H1 (cell line): Measurements from ENCODE around the gene BEST1. TPM values are rescaled to one million over a fixed set of nuclear protein-coding genes. Genes with fewer than 3 reads are reported as not detected.

ENCODE experiments used
- CTCF ChIA-PET: fragments of 300-600 bp; sonication (Branson Sonifier 250); formaldehyde crosslinking; loops from one replicate; lab custom pipeline; 2021; ENCODE audit not compliant: partially characterized antibody; lab: Charles Lee
- POLR2A ChIA-PET: fragments of 300-600 bp; sonication (Branson Sonifier 250); formaldehyde crosslinking; loops from one replicate; lab custom pipeline; 2021; ENCODE audit warnings: inconsistent platforms; ENCODE audit not compliant: partially characterized antibody; lab: Charles Lee
- DNase-seq, 2 experiments: peaks; one replicate each; pipeline versions ENCODE4 v3.0.0 to v3.0.0-alpha.2; 2010 to 2022; ENCODE audit warnings: low spot score in 2 of 2, low read depth in 1 of 2, mixed read lengths in 1 of 2
- FAIRE-seq: peaks from 2 replicates; lab custom pipeline; 2011; peaks lifted over from hg19 to GRCh38; lab: Jason Lieb, UNC
- H2AFZ ChIP-seq: 2 replicates; pipeline ENCODE4 v1.8.1; 2012; ENCODE audit warnings: low read length, inconsistent platforms
- H2AK5ac ChIP-seq: 2 replicates; pipeline ENCODE4 v1.6.1; 2013; ENCODE audit warnings: low read depth, low read length
- H2BK120ac ChIP-seq: replicated peaks from 2 replicates; pipeline ENCODE3; 2013; ENCODE audit warnings: low read depth, low read length, inconsistent platforms
- H2BK12ac ChIP-seq: 2 replicates; pipeline ENCODE4 v1.6.1; 2013; ENCODE audit warnings: low read depth, low read length
- H2BK15ac ChIP-seq: 2 replicates; pipeline ENCODE4 v1.6.1; 2013; ENCODE audit warnings: low read length
- H2BK20ac ChIP-seq: 2 replicates; pipeline ENCODE4 v1.6.1; 2013; ENCODE audit warnings: low read length
- H2BK5ac ChIP-seq: 2 replicates; pipeline ENCODE4 v1.6.1; 2013; ENCODE audit warnings: low read depth, low read length
- H3K14ac ChIP-seq: 2 replicates; pipeline ENCODE4 v1.6.1; 2013; ENCODE audit warnings: inconsistent platforms; ENCODE audit not compliant: insufficient read length
- H3K18ac ChIP-seq: 2 replicates; pipeline ENCODE4 v1.6.1; 2013; ENCODE audit warnings: low read length; ENCODE audit errors: extremely low read depth
- H3K23ac ChIP-seq: 2 replicates; pipeline ENCODE4 v1.6.1; 2013; ENCODE audit warnings: inconsistent platforms; ENCODE audit not compliant: insufficient read length
- H3K23me2 ChIP-seq: 2 replicates; pipeline ENCODE4 v1.6.1; 2013; ENCODE audit warnings: low read depth, low read length
- H3K27ac ChIP-seq: 2 replicates; pipeline ENCODE4 v1.6.1; 2011; ENCODE audit warnings: low read depth, low read length, inconsistent platforms
- H3K27me3 ChIP-seq, 4 experiments: replicated peaks in 1 of 4; 1 replicate in 1 of 4; 2 replicates in 3 of 4; pipeline versions ENCODE4 v1.6.1 to v1.8.1; 2011 to 2013; ENCODE audit warnings: low read length in 3 of 4, mild to moderate bottlenecking in 3 of 4, inconsistent platforms in 2 of 4, mixed read lengths in 2 of 4, moderate library complexity in 1 of 4; ENCODE audit not compliant: control insufficient read depth in 3 of 4, insufficient read depth in 3 of 4; ENCODE audit errors: extremely low read depth in 1 of 4
- H3K36me3 ChIP-seq, 4 experiments: 2 replicates each; pipeline versions ENCODE4 v1.6.1 to v1.8.1; 2011 to 2013; ENCODE audit warnings: mild to moderate bottlenecking in 4 of 4, low read length in 3 of 4, moderate library complexity in 2 of 4, control low read depth in 1 of 4, inconsistent platforms in 1 of 4; ENCODE audit not compliant: insufficient read depth in 4 of 4, control insufficient read depth in 2 of 4
- H3K4ac ChIP-seq: replicated peaks from 2 replicates; pipeline ENCODE3; 2013; ENCODE audit warnings: low read length, low read depth, mixed read lengths, inconsistent platforms; ENCODE audit not compliant: insufficient read length
- H3K4me1 ChIP-seq, 4 experiments: replicated peaks in 1 of 4; 1 replicate in 1 of 4; 2 replicates in 3 of 4; pipeline versions ENCODE4 v1.6.1 to v1.8.1; 2011 to 2013; ENCODE audit warnings: low read length in 3 of 4, inconsistent platforms in 2 of 4, mixed read lengths in 1 of 4; ENCODE audit not compliant: insufficient read depth in 4 of 4, control insufficient read depth in 3 of 4
- H3K4me2 ChIP-seq, 2 experiments: 2 replicates each; pipeline versions ENCODE4 v1.6.1 to v1.8.1; 2011 to 2013; ENCODE audit warnings: low read depth in 2 of 2, low read length in 2 of 2, control low read depth in 1 of 2, inconsistent platforms in 1 of 2, mild to moderate bottlenecking in 1 of 2; ENCODE audit not compliant: insufficient read depth in 1 of 2
- H3K4me3 ChIP-seq, 4 experiments: fragments of 200-600, 300-600 bp in 1 of 4; sonication (generic), shearing (Covaris generic), sonication (Bioruptor Twin) in 1 of 4; 2 replicates each; pipeline versions ENCODE4 v1.5.1 to v1.8.1; 2011 to 2016; ENCODE audit warnings: low read length in 4 of 4, low read depth in 3 of 4, control low read depth in 2 of 4, inconsistent platforms in 2 of 4, mild to moderate bottlenecking in 2 of 4, mixed read lengths in 1 of 4, moderate library complexity in 1 of 4; ENCODE audit not compliant: insufficient read depth in 2 of 4; ENCODE audit errors: extremely low read depth in 1 of 4
- H3K56ac ChIP-seq: replicated peaks from 2 replicates; pipeline ENCODE3; 2013; ENCODE audit warnings: low read depth, mild to moderate bottlenecking, mixed read lengths, low read length, inconsistent platforms; ENCODE audit not compliant: insufficient read length
- H3K79me1 ChIP-seq: 2 replicates; pipeline ENCODE4 v1.6.1; 2013; ENCODE audit warnings: low read depth, low read length, control low read depth
- H3K79me2 ChIP-seq, 2 experiments: 2 replicates each; pipeline versions ENCODE4 v1.6.1 to v1.8.1; 2012 to 2013; ENCODE audit warnings: low read length in 2 of 2, mild to moderate bottlenecking in 2 of 2, inconsistent platforms in 1 of 2; ENCODE audit not compliant: insufficient read depth in 2 of 2, control insufficient read depth in 1 of 2
- H3K9ac ChIP-seq, 4 experiments: replicated peaks in 1 of 4; 1 replicate in 1 of 4; 2 replicates in 3 of 4; pipeline versions ENCODE4 v1.6.1 to v1.8.1; 2011 to 2013; ENCODE audit warnings: low read depth in 3 of 4, low read length in 3 of 4, control low read depth in 2 of 4, mild to moderate bottlenecking in 2 of 4, moderate library complexity in 2 of 4, inconsistent platforms in 1 of 4; ENCODE audit errors: extremely low read depth in 1 of 4
- H3K9me3 ChIP-seq, 2 experiments: 2 replicates each; pipeline versions ENCODE4 v1.6.1 to v1.8.1; 2012 to 2013; ENCODE audit warnings: mild to moderate bottlenecking in 2 of 2, moderate library complexity in 2 of 2, control low read depth in 1 of 2, inconsistent platforms in 1 of 2, low read depth in 1 of 2, low read length in 1 of 2, mixed read lengths in 1 of 2; ENCODE audit not compliant: insufficient read depth in 2 of 2
- H4K20me1 ChIP-seq, 2 experiments: replicated peaks in 1 of 2; 2 replicates each; pipeline versions ENCODE3 to v1.8.1; 2011 to 2013; ENCODE audit warnings: inconsistent platforms in 2 of 2, low read length in 2 of 2, mild to moderate bottlenecking in 1 of 2; ENCODE audit not compliant: insufficient read depth in 2 of 2, control insufficient read depth in 1 of 2
- H4K5ac ChIP-seq: 2 replicates; pipeline ENCODE4 v1.6.1; 2013; ENCODE audit warnings: low read length, low read depth, mixed read lengths, inconsistent platforms; ENCODE audit not compliant: insufficient read length
- H4K8ac ChIP-seq: 2 replicates; pipeline ENCODE4 v1.8.0; 2013; ENCODE audit warnings: mild to moderate bottlenecking, moderate library complexity, low read length, inconsistent platforms; ENCODE audit not compliant: insufficient read depth; ENCODE audit errors: extremely low read depth
- H4K91ac ChIP-seq: replicated peaks from 2 replicates; pipeline ENCODE3; 2013; ENCODE audit warnings: low read length, mixed read lengths, inconsistent platforms; ENCODE audit not compliant: insufficient read length
- BCL11A ChIP-seq, 2 experiments: IDR thresholded peaks; one replicate each; pipeline ENCODE4 v1.6.1; 2011; ENCODE audit warnings: low read depth in 2 of 2, low read length in 2 of 2, mild to moderate bottlenecking in 2 of 2
- CBX5 ChIP-seq: fragments of 300-800, 300-1000 bp; sonication (generic); IDR thresholded peaks from 2 replicates; pipeline ENCODE4 v1.7.1; 2016; ENCODE audit warnings: antibody characterized with exemption, low read length, low read depth
- CREB1 ChIP-seq: IDR thresholded peaks from 2 replicates; pipeline ENCODE4 v1.6.1; 2012; ENCODE audit warnings: inconsistent platforms
- PHF8 ChIP-seq: fragments of 200-600 bp; sonication (generic); conservative IDR thresholded peaks from 2 replicates; pipeline ENCODE4 v1.7.1; 2012; ENCODE audit warnings: low read depth, mild to moderate bottlenecking, inconsistent platforms, low read length, moderate library complexity
- WGBS, 2 experiments: shearing (Covaris generic) in 1 of 2; methylation state at CpG; one replicate each; pipeline versions ENCODE4 v1.1.6 to v1.1.7; 2013 to 2015; ENCODE audit warnings: low lambda C conversion rate in 2 of 2, mixed read lengths in 2 of 2, inconsistent platforms in 1 of 2, low coverage in 1 of 2, missing lambda C conversion rate in 1 of 2; ENCODE audit not compliant: insufficient replicate concordance in 2 of 2, insufficient coverage in 1 of 2, insufficient read length in 1 of 2; ENCODE audit errors: extremely low coverage in 1 of 2, missing lambda C conversion rate in 1 of 2; 5-methylcytosine and 5-hydroxymethylcytosine counted together
- polyA plus RNA-seq, 7 experiments: library from polyadenylated mRNA; depleted of rRNA in 3 of 7; stranded (reverse) in 5 of 7; unstranded in 2 of 7; fragments of >200 nt in 5 of 7; fragments of 200-250 nt in 2 of 7; gene quantifications; 1 replicate in 5 of 7; 2 replicates in 1 of 7; 4 replicates in 1 of 7; pipeline versions ENCODE4 v1.2.1 to v1.2.3, GENCODE V29; 2011 to 2013; ENCODE audit warnings: missing spikeins in 2 of 7, mixed read lengths in 2 of 7
- total RNA-seq: library from RNA; stranded (reverse); fragmentation: NEBNext Ultra II Directional; extraction: Animal tissue kit (Norgen Biotek cat#: 25700); gene quantifications from 2 replicates; pipeline ENCODE4 v1.2.1, GENCODE V29; 2021

Gene BEST1
- total and polyA plus RNA-seq, 2 of the 8 experiments (the other 6 are each of a cell fraction or from before 2014, with no cell fraction given): 0.22 to 0.62 TPM

DNA sequence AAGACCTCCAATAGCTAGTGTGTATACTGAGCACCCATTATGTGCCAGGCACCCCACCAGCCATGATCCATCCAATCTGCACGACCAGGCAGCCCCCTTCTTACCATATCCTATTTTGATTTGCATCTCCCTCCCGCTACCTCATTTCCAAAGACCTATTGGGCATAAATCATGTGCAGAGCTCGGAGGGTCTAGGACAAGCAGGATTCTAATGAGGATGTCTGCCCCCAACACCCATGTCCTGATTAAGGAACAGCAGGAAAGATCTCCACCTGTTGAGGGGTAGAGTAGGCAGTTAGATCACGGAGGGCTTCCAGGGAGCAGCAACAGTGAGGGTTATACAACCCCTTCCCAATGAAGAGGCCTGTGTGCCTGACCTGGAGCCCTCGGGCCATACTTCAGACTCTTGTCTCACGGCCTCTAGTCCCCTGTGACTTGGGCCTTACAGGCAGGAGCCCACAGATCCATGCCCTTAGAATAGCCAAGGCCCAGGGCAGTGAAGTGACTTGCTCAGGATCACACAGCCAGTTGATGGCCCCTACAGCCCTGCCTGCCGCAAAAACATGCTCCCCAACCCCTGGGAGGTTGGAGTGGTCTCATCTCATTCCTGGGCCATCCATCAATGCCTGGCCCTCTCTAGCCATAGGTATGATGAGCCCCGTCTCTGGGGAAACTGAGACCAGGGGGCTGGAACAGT, 36.3 kb upstream of the BEST1 start:
- Histone ChIP-seq H2BK120ac (no peak overlapping the region), H2AFZ (no peak overlapping the region), H4K5ac (no peak overlapping the region), H3K14ac (no peak overlapping the region), H3K9me3 (no peaks in the 10 kb centered on the region), H2BK20ac (no peak overlapping the region), H3K23me2 (peaks cover 7% of the 10 kb centered on the region; the same call in 1 of the 2 replicates), H2AK5ac (no peak overlapping the region), H3K18ac (no peak overlapping the region), H3K9ac (no peak overlapping the region), H3K4me1 (peaks cover 0 to 19% (median 8%) of the 10 kb centered on the region in 4 experiments; a peak in 6 of 7 replicates), H2BK12ac (no peak overlapping the region), H4K8ac (peak overlapping the region; percentile 11; the same call in 1 of the 2 replicates), H3K4ac (no peak overlapping the region), H3K27ac (no peak overlapping the region), H2BK5ac (no peak overlapping the region; the same call in 1 of the 2 replicates), H2BK15ac (no peak overlapping the region), H3K4me2 (no peak overlapping the region), H3K56ac (no peak overlapping the region), H3K23ac (no peak overlapping the region), H3K4me3 (no peak overlapping the region), H4K91ac (no peak overlapping the region), H3K79me1 (no peaks in the 10 kb centered on the region), H3K27me3 (peaks cover 0 to 22% (median 18%) of the 10 kb centered on the region in 4 experiments; a peak in 6 of 7 replicates), H3K79me2 (no peaks in the 10 kb centered on the region), H4K20me1 (no peaks in the 10 kb centered on the region), H3K36me3 (no peaks in the 10 kb centered on the region)
- TF ChIP-seq CREB1 (no peak), PHF8 (no peak), BCL11A (IDR thresholded peaks at IDR 0.05; ENCODE audit: low read depth in 2 of 2, low read length in 2 of 2) (no peak), CBX5 (no peak)
- ChIA-PET CTCF (interaction anchor here (1.3 to 11.1 kb wide), 5 partner anchors 10 to 194 kb away, joined by 3 to 202 read pairs (median 10); no protein-coding TSS in a partner anchor), POLR2A (interaction anchor here (0.7 to 1.9 kb wide), 4 partner anchors 9 to 54 kb away, joined by 3 to 8 read pairs (median 4); partner anchors contain the start of gene FTH1)
- WGBS, 2 experiments: 80% methylated on average over 8 of the region's 8 CpGs; no CpG with 5 or more reads in 1 of the 2 experiments
- FAIRE-seq: no peak
- DNase-seq: peak in 1 of 2 experiments; percentile 40
